Measurements from ENCODE around the gene AFP.

Gene AFP

DNA sequence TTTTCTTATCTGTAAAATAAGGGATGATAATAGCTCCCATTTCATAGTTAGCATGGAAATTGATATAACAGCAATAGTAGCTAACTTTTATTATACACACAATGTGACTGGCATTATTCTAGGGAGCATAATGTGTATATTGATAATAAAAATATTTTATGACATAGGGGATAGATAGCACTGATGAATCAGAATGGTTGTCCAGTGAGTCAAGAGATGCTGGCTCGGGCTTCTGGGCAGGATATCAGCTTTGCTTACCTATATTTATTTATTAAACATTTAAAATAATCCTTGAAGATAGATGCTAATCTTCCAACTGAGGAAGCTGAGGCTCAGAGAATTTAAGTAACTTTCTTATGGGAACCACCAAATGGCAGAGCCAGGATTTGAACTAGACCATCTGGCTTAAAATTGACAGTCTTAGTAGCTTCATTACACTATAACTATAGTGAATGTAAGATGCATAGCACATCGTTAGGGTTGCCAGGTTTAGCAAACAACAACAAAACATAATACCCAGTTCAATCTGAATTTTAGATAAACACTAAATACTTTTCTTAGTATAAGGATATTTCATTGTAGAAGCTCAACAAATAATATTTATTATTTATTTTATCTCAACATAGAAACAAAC is 2.7 kb downstream of the AFP start:
- Histone ChIP-seq H2BK120ac (ENCODE audit: low read depth, low read length) (no peak overlapping the region), H3K4me1 (ENCODE audit: control insufficient read depth, low read depth, low read length) (peaks cover under 1% of the 10 kb centered on the region), H3K27ac (ENCODE audit: low read depth, low read length) (no peak overlapping the region), H3K18ac (ENCODE audit: low read length) (no peak overlapping the region), H4K8ac (ENCODE audit: low read depth, low read length) (no peak overlapping the region), H3K36me3 (ENCODE audit: control insufficient read depth, insufficient read depth, low read length) (no peaks in the 10 kb centered on the region), H2AK5ac (ENCODE audit: low read length) (no peak overlapping the region), H3K4me3 (ENCODE audit: low read length) (no peak overlapping the region), H3K27me3 (ENCODE audit: insufficient read depth, low read length, poor library complexity) (no peaks in the 10 kb centered on the region), H3K79me2 (ENCODE audit: control insufficient read depth, insufficient read depth, low read length) (no peaks in the 10 kb centered on the region), H3K23ac (ENCODE audit: low read length) (no peak overlapping the region), H4K5ac (ENCODE audit: low read length) (no peak overlapping the region), H2BK5ac (ENCODE audit: low read length) (no peak overlapping the region), H3K79me1 (ENCODE audit: low read length) (no peaks in the 10 kb centered on the region), H3K56ac (ENCODE audit: low read length) (no peak overlapping the region), H2BK15ac (replicated peaks; ENCODE audit: low read depth) (no peak overlapping the region), H3K9ac (ENCODE audit: low read length) (no peak overlapping the region), H3K4me2 (ENCODE audit: low read length) (no peak overlapping the region), H3K4ac (ENCODE audit: low read depth, low read length) (no peak overlapping the region)
- no CpG with 5 or more reads among the region's 2 CpGs for WGBS (ENCODE audit: extremely low coverage, insufficient coverage, low lambda C conversion rate)
- no peak for DNase-seq

DNA sequence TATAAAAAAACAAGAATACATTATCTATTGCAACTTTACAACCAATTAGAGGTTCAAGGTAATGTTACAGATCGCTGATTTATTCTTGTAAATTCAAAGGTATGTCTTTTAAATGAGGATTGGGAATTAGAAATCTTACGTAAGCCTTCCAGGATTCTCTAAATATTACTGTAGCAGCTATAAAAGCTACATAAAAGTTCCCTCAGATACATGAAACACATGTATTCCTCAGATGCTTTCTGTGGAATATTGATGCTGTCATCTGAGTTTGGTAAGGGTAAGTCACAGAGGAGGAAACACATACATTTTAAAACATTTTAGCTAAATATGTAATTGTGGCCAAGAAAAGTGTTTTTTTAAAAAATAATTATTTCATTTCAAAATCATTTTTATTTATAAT is 3.4 kb downstream of the AFP start:
- no CpG with 5 or more reads among the region's 2 CpGs for WGBS (ENCODE audit: extremely low coverage, insufficient coverage, low lambda C conversion rate)
- no peak overlapping the region for H2BK120ac ChIP-seq (ENCODE audit: low read depth, low read length)
- H3K4me2 ChIP-seq (ENCODE audit: low read length) = no peak overlapping the region
- H3K79me2 ChIP-seq (ENCODE audit: control insufficient read depth, insufficient read depth, low read length) = no peaks in the 10 kb centered on the region
- H3K27ac ChIP-seq (ENCODE audit: low read depth, low read length) = no peak overlapping the region
- H3K23ac ChIP-seq (ENCODE audit: low read length) = no peak overlapping the region
- H2BK15ac ChIP-seq (replicated peaks; ENCODE audit: low read depth) = no peak overlapping the region
- H4K8ac ChIP-seq (ENCODE audit: low read depth, low read length) = no peak overlapping the region
- H3K56ac ChIP-seq (ENCODE audit: low read length) = no peak overlapping the region
- no peak overlapping the region for H4K5ac ChIP-seq (ENCODE audit: low read length)
- H3K79me1 ChIP-seq (ENCODE audit: low read length) = no peaks in the 10 kb centered on the region
- H3K4me1 ChIP-seq (ENCODE audit: control insufficient read depth, low read depth, low read length) = no peaks in the 10 kb centered on the region
- H2BK5ac ChIP-seq (ENCODE audit: low read length) = no peak overlapping the region
- H3K4ac ChIP-seq (ENCODE audit: low read depth, low read length) = no peak overlapping the region
- no peak overlapping the region for H2AK5ac ChIP-seq (ENCODE audit: low read length)
- no peaks in the 10 kb centered on the region for H3K27me3 ChIP-seq (ENCODE audit: insufficient read depth, low read length, poor library complexity)
- H3K4me3 ChIP-seq (ENCODE audit: low read length) = no peak overlapping the region
- no peak for DNase-seq
- H3K9ac ChIP-seq (ENCODE audit: low read length) = no peak overlapping the region
- H3K36me3 ChIP-seq (ENCODE audit: control insufficient read depth, insufficient read depth, low read length) = no peaks in the 10 kb centered on the region
- no peak overlapping the region for H3K18ac ChIP-seq (ENCODE audit: low read length)

DNA sequence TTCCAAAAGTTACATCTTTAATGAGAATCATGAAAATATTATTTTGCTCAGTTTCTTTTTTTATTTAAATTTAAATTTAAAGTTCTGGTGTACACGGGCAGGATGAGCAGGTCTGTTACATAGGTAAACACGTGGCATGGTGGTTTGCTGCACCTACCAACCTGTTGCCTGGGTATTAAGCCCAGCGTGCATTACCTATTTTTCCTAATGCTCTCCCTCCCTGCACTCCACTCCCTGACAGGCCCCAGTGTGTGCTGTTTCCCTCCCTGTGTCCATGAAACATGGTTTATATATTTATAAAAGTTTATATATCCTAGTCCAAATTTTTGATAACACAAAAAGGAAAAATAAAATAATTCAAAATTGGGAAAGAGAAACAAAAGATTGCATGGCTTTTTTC is 4.0 kb downstream of the AFP start:
- H3K23ac ChIP-seq (ENCODE audit: low read length) = no peak overlapping the region
- H3K4me2 ChIP-seq (ENCODE audit: low read length) = no peak overlapping the region
- H3K79me2 ChIP-seq (ENCODE audit: control insufficient read depth, insufficient read depth, low read length) = no peaks in the 10 kb centered on the region
- H3K9ac ChIP-seq (ENCODE audit: low read length) = no peak overlapping the region
- H4K8ac ChIP-seq (ENCODE audit: low read depth, low read length) = no peak overlapping the region
- H3K4me1 ChIP-seq (ENCODE audit: control insufficient read depth, low read depth, low read length) = no peaks in the 10 kb centered on the region
- DNase-seq = no peak
- H3K36me3 ChIP-seq (ENCODE audit: control insufficient read depth, insufficient read depth, low read length) = no peaks in the 10 kb centered on the region
- no peak overlapping the region for H3K4me3 ChIP-seq (ENCODE audit: low read length)
- no CpG with 5 or more reads among the region's 3 CpGs for whole genome bisulfite sequencing (ENCODE audit: extremely low coverage, insufficient coverage, low lambda C conversion rate)
- no peak overlapping the region for H2BK15ac ChIP-seq (replicated peaks; ENCODE audit: low read depth)
- H3K4ac ChIP-seq (ENCODE audit: low read depth, low read length) = no peak overlapping the region
- no peak overlapping the region for H2AK5ac ChIP-seq (ENCODE audit: low read length)
- H3K18ac ChIP-seq (ENCODE audit: low read length) = no peak overlapping the region
- H3K27ac ChIP-seq (ENCODE audit: low read depth, low read length) = no peak overlapping the region
- H2BK120ac ChIP-seq (ENCODE audit: low read depth, low read length) = no peak overlapping the region
- no peak overlapping the region for H4K5ac ChIP-seq (ENCODE audit: low read length)
- no peaks in the 10 kb centered on the region for H3K27me3 ChIP-seq (ENCODE audit: insufficient read depth, low read length, poor library complexity)
- no peaks in the 10 kb centered on the region for H3K79me1 ChIP-seq (ENCODE audit: low read length)
- H2BK5ac ChIP-seq (ENCODE audit: low read length) = no peak overlapping the region
- no peak overlapping the region for H3K56ac ChIP-seq (ENCODE audit: low read length)

DNA sequence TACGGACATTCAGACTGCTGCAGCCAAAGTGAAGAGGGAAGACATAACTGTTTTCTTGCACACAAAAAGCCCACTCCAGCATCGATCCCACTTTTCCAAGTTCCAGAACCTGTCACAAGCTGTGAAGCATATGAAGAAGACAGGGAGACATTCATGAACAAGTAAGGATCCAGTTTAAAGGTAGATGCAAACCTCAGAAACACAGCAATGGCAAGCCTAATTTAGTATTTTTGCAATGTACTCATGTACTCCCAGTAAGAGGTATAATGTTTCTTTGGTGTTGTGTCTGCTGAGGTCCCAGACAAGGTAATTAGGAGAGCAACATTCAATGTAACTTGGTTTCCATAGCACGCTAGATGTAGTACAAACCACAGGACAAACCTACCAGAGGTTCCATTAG is 4.6 kb downstream of the AFP start:
- H2AK5ac ChIP-seq (ENCODE audit: low read length) = no peak overlapping the region
- no peak overlapping the region for H2BK15ac ChIP-seq (replicated peaks; ENCODE audit: low read depth)
- no peaks in the 10 kb centered on the region for H3K4me1 ChIP-seq (ENCODE audit: control insufficient read depth, low read depth, low read length)
- H3K4ac ChIP-seq (ENCODE audit: low read depth, low read length) = no peak overlapping the region
- H3K79me1 ChIP-seq (ENCODE audit: low read length) = no peaks in the 10 kb centered on the region
- H3K4me3 ChIP-seq (ENCODE audit: low read length) = no peak overlapping the region
- no peak overlapping the region for H3K18ac ChIP-seq (ENCODE audit: low read length)
- no peak overlapping the region for H3K9ac ChIP-seq (ENCODE audit: low read length)
- H3K56ac ChIP-seq (ENCODE audit: low read length) = no peak overlapping the region
- no peaks in the 10 kb centered on the region for H3K36me3 ChIP-seq (ENCODE audit: control insufficient read depth, insufficient read depth, low read length)
- H2BK5ac ChIP-seq (ENCODE audit: low read length) = no peak overlapping the region
- no peak overlapping the region for H3K23ac ChIP-seq (ENCODE audit: low read length)
- WGBS (ENCODE audit: extremely low coverage, insufficient coverage, low lambda C conversion rate) = no CpG with 5 or more reads among the region's 3 CpGs
- no peak overlapping the region for H2BK120ac ChIP-seq (ENCODE audit: low read depth, low read length)
- H4K8ac ChIP-seq (ENCODE audit: low read depth, low read length) = no peak overlapping the region
- no peaks in the 10 kb centered on the region for H3K27me3 ChIP-seq (ENCODE audit: insufficient read depth, low read length, poor library complexity)
- H4K5ac ChIP-seq (ENCODE audit: low read length) = no peak overlapping the region
- DNase-seq = no peak
- H3K4me2 ChIP-seq (ENCODE audit: low read length) = no peak overlapping the region
- no peaks in the 10 kb centered on the region for H3K79me2 ChIP-seq (ENCODE audit: control insufficient read depth, insufficient read depth, low read length)
- no peak overlapping the region for H3K27ac ChIP-seq (ENCODE audit: low read depth, low read length)

DNA sequence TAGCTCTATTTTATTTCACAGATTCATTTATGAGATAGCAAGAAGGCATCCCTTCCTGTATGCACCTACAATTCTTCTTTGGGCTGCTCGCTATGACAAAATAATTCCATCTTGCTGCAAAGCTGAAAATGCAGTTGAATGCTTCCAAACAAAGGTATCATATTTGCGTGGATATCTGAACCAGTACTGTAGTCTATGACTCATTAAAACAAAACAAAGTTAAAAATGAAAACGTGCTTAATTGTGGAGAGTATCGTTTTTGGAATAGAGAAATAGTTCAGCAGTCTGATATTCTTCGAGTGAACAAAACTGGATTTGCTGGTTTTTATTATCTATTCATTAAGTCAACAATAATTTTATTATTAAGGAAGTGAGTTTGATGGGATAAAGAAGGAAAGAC is 6.3 kb downstream of the AFP start:
- Histone ChIP-seq H3K18ac (ENCODE audit: low read length) (no peak overlapping the region), H3K23ac (ENCODE audit: low read length) (no peak overlapping the region), H2BK15ac (replicated peaks; ENCODE audit: low read depth) (no peak overlapping the region), H3K79me1 (ENCODE audit: low read length) (no peaks in the 10 kb centered on the region), H3K4ac (ENCODE audit: low read depth, low read length) (no peak overlapping the region), H3K4me2 (ENCODE audit: low read length) (no peak overlapping the region), H4K5ac (ENCODE audit: low read length) (no peak overlapping the region), H3K79me2 (ENCODE audit: control insufficient read depth, insufficient read depth, low read length) (no peaks in the 10 kb centered on the region), H2AK5ac (ENCODE audit: low read length) (no peak overlapping the region), H3K27me3 (ENCODE audit: insufficient read depth, low read length, poor library complexity) (no peaks in the 10 kb centered on the region), H4K8ac (ENCODE audit: low read depth, low read length) (no peak overlapping the region), H2BK5ac (ENCODE audit: low read length) (no peak overlapping the region), H3K36me3 (ENCODE audit: control insufficient read depth, insufficient read depth, low read length) (no peaks in the 10 kb centered on the region), H3K9ac (ENCODE audit: low read length) (no peak overlapping the region), H3K4me3 (ENCODE audit: low read length) (no peak overlapping the region), H3K4me1 (ENCODE audit: control insufficient read depth, low read depth, low read length) (no peaks in the 10 kb centered on the region), H3K56ac (ENCODE audit: low read length) (no peak overlapping the region), H3K27ac (ENCODE audit: low read depth, low read length) (no peak overlapping the region), H2BK120ac (ENCODE audit: low read depth, low read length) (no peak overlapping the region)
- 100% methylated on average over 3 of the region's 5 CpGs for WGBS (ENCODE audit: extremely low coverage, insufficient coverage, low lambda C conversion rate)
- DNase-seq = no peak

DNA sequence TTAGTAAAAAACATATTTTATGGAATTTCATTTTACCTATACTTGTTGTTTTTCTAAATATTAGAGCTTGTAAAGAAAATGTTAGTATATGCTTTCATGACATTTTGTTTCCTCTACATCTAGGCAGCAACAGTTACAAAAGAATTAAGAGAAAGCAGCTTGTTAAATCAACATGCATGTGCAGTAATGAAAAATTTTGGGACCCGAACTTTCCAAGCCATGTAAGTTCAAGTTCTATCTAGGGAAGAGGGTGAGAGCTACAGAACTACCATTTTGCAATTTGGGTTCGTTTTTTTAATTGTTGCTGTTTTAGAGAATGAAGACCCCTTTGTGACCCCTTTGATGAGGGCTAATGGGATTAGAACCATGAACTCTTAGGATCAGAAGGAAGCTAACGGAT is 7.2 kb downstream of the AFP start:
- Histone ChIP-seq H3K27me3 (ENCODE audit: insufficient read depth, low read length, poor library complexity) (no peaks in the 10 kb centered on the region), H3K18ac (ENCODE audit: low read length) (no peak overlapping the region), H3K79me1 (ENCODE audit: low read length) (no peaks in the 10 kb centered on the region), H4K5ac (ENCODE audit: low read length) (no peak overlapping the region), H2BK5ac (ENCODE audit: low read length) (no peak overlapping the region), H3K9ac (ENCODE audit: low read length) (no peak overlapping the region), H3K4me2 (ENCODE audit: low read length) (no peak overlapping the region), H3K4ac (ENCODE audit: low read depth, low read length) (no peak overlapping the region), H2BK120ac (ENCODE audit: low read depth, low read length) (no peak overlapping the region), H3K23ac (ENCODE audit: low read length) (no peak overlapping the region), H3K56ac (ENCODE audit: low read length) (no peak overlapping the region), H3K36me3 (ENCODE audit: control insufficient read depth, insufficient read depth, low read length) (no peaks in the 10 kb centered on the region), H3K4me1 (ENCODE audit: control insufficient read depth, low read depth, low read length) (no peaks in the 10 kb centered on the region), H2AK5ac (ENCODE audit: low read length) (no peak overlapping the region), H3K27ac (ENCODE audit: low read depth, low read length) (no peak overlapping the region), H3K79me2 (ENCODE audit: control insufficient read depth, insufficient read depth, low read length) (no peaks in the 10 kb centered on the region), H3K4me3 (ENCODE audit: low read length) (no peak overlapping the region), H4K8ac (ENCODE audit: low read depth, low read length) (no peak overlapping the region), H2BK15ac (replicated peaks; ENCODE audit: low read depth) (no peak overlapping the region)
- no peak for DNase-seq
- WGBS (ENCODE audit: extremely low coverage, insufficient coverage, low lambda C conversion rate) = no CpG with 5 or more reads among the region's 3 CpGs

Data from mesendoderm (in vitro differentiated cells).